OCI-LY1 (cell line): Measurements from ENCODE around the gene ARHGEF16.

Experiments used
- H2AFZ ChIP-seq: fragments of 200-600 bp; sonication (generic), shearing (Covaris generic); 2 replicates; pipeline ENCODE4 v1.6.0; 2014; ENCODE audit warnings: antibody characterized with exemption, mild to moderate bottlenecking, low read length
- H3F3A ChIP-seq: fragments of 200-600 bp; sonication (generic), shearing (Covaris generic); 2 replicates; pipeline ENCODE4 v1.6.0; 2014; ENCODE audit warnings: mild to moderate bottlenecking, antibody characterized with exemption, low read length, moderate library complexity; ENCODE audit not compliant: insufficient read depth
- H3K27ac ChIP-seq: fragments of 200-600 bp; sonication (generic); 2 replicates; pipeline ENCODE4 v1.5.1; 2014; ENCODE audit warnings: low read length, mixed run types, mild to moderate bottlenecking, low read depth; ENCODE audit not compliant: poor library complexity, severe bottlenecking
- H3K27me3 ChIP-seq: fragments of 200-600 bp; sonication (generic); 2 replicates; pipeline ENCODE4 v1.6.0; 2014; ENCODE audit warnings: antibody characterized with exemption, mild to moderate bottlenecking, low read length, moderate library complexity; ENCODE audit not compliant: insufficient read depth
- H3K36me3 ChIP-seq: fragments of 200-600 bp; sonication (generic); 2 replicates; pipeline ENCODE4 v1.6.1; 2014; ENCODE audit warnings: mild to moderate bottlenecking, antibody characterized with exemption, low read length, moderate library complexity, mixed read lengths; ENCODE audit not compliant: insufficient read depth
- H3K4me1 ChIP-seq: fragments of 200-600 bp; sonication (generic); 2 replicates; pipeline ENCODE4 v1.5.1; 2014; ENCODE audit warnings: mild to moderate bottlenecking, low read length, moderate library complexity; ENCODE audit not compliant: insufficient read depth, severe bottlenecking
- H3K4me2 ChIP-seq: fragments of 200-600 bp; sonication (generic), shearing (Covaris generic); 2 replicates; pipeline ENCODE4 v1.6.1; 2014; ENCODE audit warnings: low read length
- H3K4me3 ChIP-seq: fragments of 200-600 bp; sonication (generic); 2 replicates; pipeline ENCODE4 v1.5.1; 2014; ENCODE audit warnings: low read length, low read depth, mild to moderate bottlenecking, mixed read lengths; ENCODE audit not compliant: poor library complexity, severe bottlenecking
- H3K79me2 ChIP-seq: fragments of 200-600 bp; shearing (Covaris generic); 2 replicates; pipeline ENCODE4 v1.6.1; 2016; ENCODE audit warnings: mixed run types, low read length, mixed read lengths; ENCODE audit not compliant: insufficient read depth
- H3K9ac ChIP-seq: fragments of 200-600 bp; sonication (generic), shearing (Covaris generic); 2 replicates; pipeline ENCODE4 v1.6.1; 2014; ENCODE audit warnings: mild to moderate bottlenecking, low read length, mixed read lengths
- H3K9me2 ChIP-seq: fragments of 200-600 bp; sonication (generic), shearing (Covaris generic); 2 replicates; pipeline ENCODE4 v1.6.1; 2014; ENCODE audit warnings: low read depth, mild to moderate bottlenecking, low read length, mixed read lengths
- H3K9me3 ChIP-seq: fragments of 200-600 bp; shearing (Covaris generic); 2 replicates; pipeline ENCODE4 v1.6.1; 2014; ENCODE audit warnings: low read length, mixed read lengths
- H4K20me1 ChIP-seq: fragments of 200-600 bp; sonication (generic), shearing (Covaris generic); 2 replicates; pipeline ENCODE4 v1.6.0; 2016; ENCODE audit warnings: mild to moderate bottlenecking, low read length; ENCODE audit not compliant: insufficient read depth
- EZH2 ChIP-seq: fragments of 200-600 bp; sonication (generic), shearing (Covaris generic); IDR thresholded peaks from 2 replicates; pipeline ENCODE4 v1.8.0; 2017; ENCODE audit warnings: borderline replicate concordance, mixed run types, mild to moderate bottlenecking, antibody characterized with exemption, low read length, moderate library complexity, mixed read lengths
- TF ChIP-seq, protein P1 (sequence below): fragments of 200-600 bp; sonication (generic), shearing (Covaris generic); IDR thresholded peaks from 2 replicates; pipeline ENCODE4 v1.5.1; 2017; ENCODE audit warnings: mild to moderate bottlenecking, antibody characterized with exemption, low read length, moderate library complexity, mixed read lengths

Gene ARHGEF16

DNA sequence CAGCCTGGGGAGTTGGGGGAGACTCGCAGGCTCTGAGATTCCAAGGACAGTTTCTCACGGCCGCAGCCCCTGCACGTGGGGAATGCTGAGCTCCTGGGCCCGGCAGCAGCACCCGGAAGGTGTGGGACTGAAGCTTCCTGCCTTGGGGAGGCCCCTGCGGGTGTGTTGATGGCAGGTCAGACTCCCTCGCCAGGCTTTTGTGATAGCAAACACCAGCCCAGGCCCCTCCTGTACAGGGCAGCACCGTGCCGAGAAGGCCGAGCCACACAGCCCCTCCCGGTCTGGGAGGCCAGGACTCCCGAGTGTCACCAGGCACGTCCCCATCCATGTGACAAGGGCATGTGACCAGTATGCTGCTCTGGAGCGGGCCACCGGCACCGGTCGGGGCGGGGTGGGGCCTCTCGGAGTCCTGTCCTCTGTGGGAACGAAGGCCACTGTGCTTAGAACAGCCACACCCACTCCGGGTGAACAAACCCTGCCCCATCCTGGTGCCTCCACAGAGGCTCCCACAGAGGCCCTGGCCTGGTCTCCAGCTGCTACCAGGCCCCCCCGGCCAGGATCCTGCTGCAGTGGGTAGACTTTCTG is 31.1 kb upstream of the ARHGEF16 start:
- Histone ChIP-seq H3K27ac (no peak overlapping the region), H4K20me1 (no peaks in the 10 kb centered on the region), H3K27me3 (no peaks in the 10 kb centered on the region), H3K9ac (no peak overlapping the region), H3K4me1 (no peaks in the 10 kb centered on the region), H3K9me2 (no peaks in the 10 kb centered on the region), H3F3A (no peaks in the 10 kb centered on the region), H3K4me3 (no peak overlapping the region), H3K4me2 (no peak overlapping the region), H3K36me3 (no peaks in the 10 kb centered on the region), H3K9me3 (no peaks in the 10 kb centered on the region), H3K79me2 (no peaks in the 10 kb centered on the region), H2AFZ (no peak overlapping the region)
- TF ChIP-seq, protein P1, sequence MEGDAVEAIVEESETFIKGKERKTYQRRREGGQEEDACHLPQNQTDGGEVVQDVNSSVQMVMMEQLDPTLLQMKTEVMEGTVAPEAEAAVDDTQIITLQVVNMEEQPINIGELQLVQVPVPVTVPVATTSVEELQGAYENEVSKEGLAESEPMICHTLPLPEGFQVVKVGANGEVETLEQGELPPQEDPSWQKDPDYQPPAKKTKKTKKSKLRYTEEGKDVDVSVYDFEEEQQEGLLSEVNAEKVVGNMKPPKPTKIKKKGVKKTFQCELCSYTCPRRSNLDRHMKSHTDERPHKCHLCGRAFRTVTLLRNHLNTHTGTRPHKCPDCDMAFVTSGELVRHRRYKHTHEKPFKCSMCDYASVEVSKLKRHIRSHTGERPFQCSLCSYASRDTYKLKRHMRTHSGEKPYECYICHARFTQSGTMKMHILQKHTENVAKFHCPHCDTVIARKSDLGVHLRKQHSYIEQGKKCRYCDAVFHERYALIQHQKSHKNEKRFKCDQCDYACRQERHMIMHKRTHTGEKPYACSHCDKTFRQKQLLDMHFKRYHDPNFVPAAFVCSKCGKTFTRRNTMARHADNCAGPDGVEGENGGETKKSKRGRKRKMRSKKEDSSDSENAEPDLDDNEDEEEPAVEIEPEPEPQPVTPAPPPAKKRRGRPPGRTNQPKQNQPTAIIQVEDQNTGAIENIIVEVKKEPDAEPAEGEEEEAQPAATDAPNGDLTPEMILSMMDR, result no peak
- TF ChIP-seq EZH2, result no peak

GRCh38 chr1:3423896-3424611 is 30.4 kb upstream of the ARHGEF16 start:
- Histone ChIP-seq H4K20me1 (no peaks in the 10 kb centered on the region), H3K4me2 (no peak overlapping the region), H3K9ac (no peak overlapping the region), H3K79me2 (no peaks in the 10 kb centered on the region), H3K36me3 (no peaks in the 10 kb centered on the region), H2AFZ (no peak overlapping the region), H3K27me3 (no peaks in the 10 kb centered on the region), H3K27ac (no peak overlapping the region), H3K9me2 (no peaks in the 10 kb centered on the region), H3K4me1 (no peaks in the 10 kb centered on the region), H3K9me3 (no peaks in the 10 kb centered on the region), H3F3A (no peaks in the 10 kb centered on the region), H3K4me3 (no peak overlapping the region)
- TF ChIP-seq, protein P1, result no peak
- TF ChIP-seq EZH2, result no peak

DNA sequence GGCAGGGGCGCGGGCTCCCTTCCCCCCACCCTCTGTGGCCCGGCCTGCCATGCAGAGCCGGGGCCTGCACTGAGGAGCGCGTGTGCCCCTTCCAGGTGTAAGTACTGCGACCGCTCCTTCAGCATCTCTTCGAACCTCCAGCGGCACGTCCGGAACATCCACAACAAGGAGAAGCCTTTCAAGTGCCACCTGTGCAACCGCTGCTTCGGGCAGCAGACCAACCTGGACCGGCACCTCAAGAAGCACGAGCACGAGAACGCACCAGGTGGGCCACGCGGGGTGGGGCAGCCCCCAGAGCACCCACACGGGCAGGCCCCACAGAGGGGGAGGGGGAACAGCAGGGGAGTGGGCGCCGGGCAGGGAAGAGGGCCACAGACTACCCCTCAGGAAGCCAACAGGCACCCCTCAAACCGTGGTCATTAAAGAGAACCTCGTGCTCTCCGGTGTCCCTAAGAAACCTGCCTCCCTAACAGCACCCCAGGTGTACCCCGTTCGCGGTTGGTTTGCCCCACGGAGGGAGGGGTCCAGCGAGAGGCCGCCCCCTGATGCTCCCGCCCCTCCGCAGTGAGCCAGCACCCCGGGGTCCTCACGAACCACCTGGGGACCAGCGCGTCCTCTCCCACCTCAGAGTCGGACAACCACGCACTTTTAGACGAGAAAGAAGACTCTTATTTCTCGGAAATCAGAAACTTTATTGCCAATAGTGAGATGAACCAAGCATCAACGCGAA is 28.8 kb upstream of the ARHGEF16 start:
- H3K4me3 ChIP-seq, result no peak overlapping the region

More for the DNA sequence above, 28.8 kb upstream of the ARHGEF16 start:
- Histone ChIP-seq H3K27ac (no peak overlapping the region), H3K9me3 (no peaks in the 10 kb centered on the region), H3K9ac (no peak overlapping the region), H3K36me3 (no peaks in the 10 kb centered on the region), H3K9me2 (no peaks in the 10 kb centered on the region), H3K4me1 (no peaks in the 10 kb centered on the region), H3K27me3 (no peaks in the 10 kb centered on the region), H4K20me1 (no peaks in the 10 kb centered on the region), H2AFZ (no peak overlapping the region), H3K79me2 (no peaks in the 10 kb centered on the region), H3F3A (no peaks in the 10 kb centered on the region), H3K4me2 (no peak overlapping the region)
- TF ChIP-seq, protein P1, result no peak
- no peak for TF ChIP-seq EZH2
